ENCODE measurements around the gene TRIM38.

Gene TRIM38

GRCh38 chr6:25939593-25939992 is 23.0 kb upstream of the TRIM38 start:
- H3K9me3 ChIP-seq (ENCODE audit: insufficient read depth, low read length, severe bottlenecking), result no peaks in the 10 kb centered on the region
- no peak for ATAC-seq (ENCODE audit: insufficient read depth, low read depth)
- H3K27ac ChIP-seq (ENCODE audit: low read length), result no peak overlapping the region
- no peak overlapping the region for H3K4me3 ChIP-seq (ENCODE audit: low read depth in 1 of 2, low read length in 2 of 2)
- H3K79me2 ChIP-seq (ENCODE audit: insufficient read depth, low read length), result no peaks in the 10 kb centered on the region
- H3K27me3 ChIP-seq (ENCODE audit: insufficient read depth, low read length, poor library complexity), result peaks cover 2% of the 10 kb centered on the region
- no peaks in the 10 kb centered on the region for H3K36me3 ChIP-seq (ENCODE audit: insufficient read depth, low read length)
- no peak overlapping the region for H3K9ac ChIP-seq (ENCODE audit: low read depth, low read length)
- no peak overlapping the region for H3K4me2 ChIP-seq (ENCODE audit: insufficient read depth, low read length)
- TF ChIP-seq, protein P1, sequence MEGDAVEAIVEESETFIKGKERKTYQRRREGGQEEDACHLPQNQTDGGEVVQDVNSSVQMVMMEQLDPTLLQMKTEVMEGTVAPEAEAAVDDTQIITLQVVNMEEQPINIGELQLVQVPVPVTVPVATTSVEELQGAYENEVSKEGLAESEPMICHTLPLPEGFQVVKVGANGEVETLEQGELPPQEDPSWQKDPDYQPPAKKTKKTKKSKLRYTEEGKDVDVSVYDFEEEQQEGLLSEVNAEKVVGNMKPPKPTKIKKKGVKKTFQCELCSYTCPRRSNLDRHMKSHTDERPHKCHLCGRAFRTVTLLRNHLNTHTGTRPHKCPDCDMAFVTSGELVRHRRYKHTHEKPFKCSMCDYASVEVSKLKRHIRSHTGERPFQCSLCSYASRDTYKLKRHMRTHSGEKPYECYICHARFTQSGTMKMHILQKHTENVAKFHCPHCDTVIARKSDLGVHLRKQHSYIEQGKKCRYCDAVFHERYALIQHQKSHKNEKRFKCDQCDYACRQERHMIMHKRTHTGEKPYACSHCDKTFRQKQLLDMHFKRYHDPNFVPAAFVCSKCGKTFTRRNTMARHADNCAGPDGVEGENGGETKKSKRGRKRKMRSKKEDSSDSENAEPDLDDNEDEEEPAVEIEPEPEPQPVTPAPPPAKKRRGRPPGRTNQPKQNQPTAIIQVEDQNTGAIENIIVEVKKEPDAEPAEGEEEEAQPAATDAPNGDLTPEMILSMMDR (IDR thresholded peaks at IDR 0.05; ENCODE audit: borderline replicate concordance, extremely low read depth, low read length, poor library complexity, severe bottlenecking), result no peak
- no peak for TF ChIP-seq EZH2 (IDR thresholded peaks at IDR 0.05; ENCODE audit: borderline replicate concordance, low read depth, low read length, severe bottlenecking)
- DNase-seq, result no peak
- H3K4me1 ChIP-seq (ENCODE audit: insufficient read depth, low read length), result no peaks in the 10 kb centered on the region
- H2AFZ ChIP-seq (ENCODE audit: low read depth, low read length), result no peak overlapping the region
- no peaks in the 10 kb centered on the region for H4K20me1 ChIP-seq (ENCODE audit: insufficient read depth, low read length)

GRCh38 chr6:25942561-25943147 is 19.9 kb upstream of the TRIM38 start:
- Histone ChIP-seq H3K9me3 (ENCODE audit: insufficient read depth, low read length, severe bottlenecking) (peaks cover 3% of the 10 kb centered on the region), H3K36me3 (ENCODE audit: insufficient read depth, low read length) (no peaks in the 10 kb centered on the region), H3K79me2 (ENCODE audit: insufficient read depth, low read length) (no peaks in the 10 kb centered on the region), H2AFZ (ENCODE audit: low read depth, low read length) (no peak overlapping the region), H3K4me2 (ENCODE audit: insufficient read depth, low read length) (no peak overlapping the region), H4K20me1 (ENCODE audit: insufficient read depth, low read length) (no peaks in the 10 kb centered on the region), H3K9ac (ENCODE audit: low read depth, low read length) (no peak overlapping the region), H3K4me3 (ENCODE audit: low read depth in 1 of 2, low read length in 2 of 2) (no peak overlapping the region), H3K4me1 (ENCODE audit: insufficient read depth, low read length) (peaks cover 5% of the 10 kb centered on the region; the same call in 1 of the 2 replicates), H3K27me3 (ENCODE audit: insufficient read depth, low read length, poor library complexity) (peaks cover 2% of the 10 kb centered on the region), H3K27ac (ENCODE audit: low read length) (no peak overlapping the region)
- TF ChIP-seq, protein P1 (IDR thresholded peaks at IDR 0.05; ENCODE audit: borderline replicate concordance, extremely low read depth, low read length, poor library complexity, severe bottlenecking), result peak; percentile 68
- no peak for TF ChIP-seq EZH2 (IDR thresholded peaks at IDR 0.05; ENCODE audit: borderline replicate concordance, low read depth, low read length, severe bottlenecking)
- ATAC-seq (ENCODE audit: insufficient read depth, low read depth), result peak; percentile 62; the same call in 2 of the 3 replicates
- no peak for DNase-seq

DNA sequence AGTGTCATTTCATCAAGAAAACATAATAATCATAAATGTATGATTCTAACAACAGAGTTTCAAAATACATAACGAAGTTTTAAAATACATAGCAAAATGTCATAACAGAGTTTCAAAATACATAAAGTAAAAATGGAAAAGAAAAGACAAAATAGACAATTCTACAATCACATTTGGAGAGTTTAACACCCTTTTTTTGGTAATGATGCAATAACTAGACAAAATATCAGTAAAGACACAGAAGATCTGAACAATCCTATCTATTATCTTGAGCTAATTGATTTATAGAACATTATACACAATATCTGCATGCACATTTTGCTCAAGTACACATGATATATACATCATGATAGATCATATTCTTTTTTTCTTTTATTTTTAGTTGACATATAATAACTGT is 18.7 kb upstream of the TRIM38 start:
- Histone ChIP-seq H3K27me3 (ENCODE audit: insufficient read depth, low read length, poor library complexity) (peaks cover 2% of the 10 kb centered on the region), H3K4me2 (ENCODE audit: insufficient read depth, low read length) (no peak overlapping the region), H4K20me1 (ENCODE audit: insufficient read depth, low read length) (no peaks in the 10 kb centered on the region), H3K4me3 (ENCODE audit: low read depth in 1 of 2, low read length in 2 of 2) (no peak overlapping the region), H3K27ac (ENCODE audit: low read length) (no peak overlapping the region), H2AFZ (ENCODE audit: low read depth, low read length) (no peak overlapping the region), H3K36me3 (ENCODE audit: insufficient read depth, low read length) (no peaks in the 10 kb centered on the region), H3K4me1 (ENCODE audit: insufficient read depth, low read length) (peaks cover 5% of the 10 kb centered on the region; the same call in 1 of the 2 replicates), H3K9ac (ENCODE audit: low read depth, low read length) (no peak overlapping the region), H3K9me3 (ENCODE audit: insufficient read depth, low read length, severe bottlenecking) (peaks cover 3% of the 10 kb centered on the region), H3K79me2 (ENCODE audit: insufficient read depth, low read length) (no peaks in the 10 kb centered on the region)
- no peak for DNase-seq
- TF ChIP-seq, protein P1 (IDR thresholded peaks at IDR 0.05; ENCODE audit: borderline replicate concordance, extremely low read depth, low read length, poor library complexity, severe bottlenecking), result no peak
- TF ChIP-seq EZH2 (IDR thresholded peaks at IDR 0.05; ENCODE audit: borderline replicate concordance, low read depth, low read length, severe bottlenecking), result no peak
- ATAC-seq (ENCODE audit: insufficient read depth, low read depth), result no peak

All from DND-41 (cell line).